ENCODE data around the gene SLC35D1. TPM values are rescaled to one million over a fixed set of nuclear protein-coding genes. Genes with fewer than 3 reads are reported as not detected.

SLC35D1 gene
- total RNA-seq, 1 donor from 2014 or later = 10.1 TPM

DNA sequence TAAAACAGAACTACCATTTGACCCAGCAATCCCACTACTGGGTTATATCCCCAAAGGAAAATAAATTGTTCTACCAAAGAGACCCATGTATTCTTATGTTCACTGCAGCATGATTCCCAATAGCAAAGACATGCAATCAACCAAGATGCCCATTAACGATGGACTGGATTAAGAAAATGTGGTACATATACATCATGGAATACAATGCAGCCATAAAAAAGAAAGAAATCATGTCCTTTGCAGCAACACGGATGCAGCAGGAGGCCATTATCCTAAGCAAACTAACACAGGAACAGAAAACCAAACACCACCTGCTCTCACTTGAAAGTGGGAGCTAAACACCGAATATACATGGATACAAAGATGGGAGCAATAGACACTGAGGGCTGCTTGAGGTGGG lies 44.2 kb downstream of the SLC35D1 start:
- Mint-ChIP-seq H3K4me1 (ENCODE audit: unreplicated experiment) (no peaks in the 10 kb centered on the region), H3K27me3 (ENCODE audit: unreplicated experiment) (no peaks in the 10 kb centered on the region), H3K27ac (ENCODE audit: unreplicated experiment) (no peak overlapping the region), H3K36me3 (ENCODE audit: unreplicated experiment) (peaks cover 43% of the 10 kb centered on the region), H3K9me3 (ENCODE audit: unreplicated experiment) (no peaks in the 10 kb centered on the region), H3K4me3 (ENCODE audit: unreplicated experiment) (no peak overlapping the region)
- DNase-seq (ENCODE audit: extremely low spot score, unreplicated experiment) = no peak
- TF ChIP-seq, protein P1, sequence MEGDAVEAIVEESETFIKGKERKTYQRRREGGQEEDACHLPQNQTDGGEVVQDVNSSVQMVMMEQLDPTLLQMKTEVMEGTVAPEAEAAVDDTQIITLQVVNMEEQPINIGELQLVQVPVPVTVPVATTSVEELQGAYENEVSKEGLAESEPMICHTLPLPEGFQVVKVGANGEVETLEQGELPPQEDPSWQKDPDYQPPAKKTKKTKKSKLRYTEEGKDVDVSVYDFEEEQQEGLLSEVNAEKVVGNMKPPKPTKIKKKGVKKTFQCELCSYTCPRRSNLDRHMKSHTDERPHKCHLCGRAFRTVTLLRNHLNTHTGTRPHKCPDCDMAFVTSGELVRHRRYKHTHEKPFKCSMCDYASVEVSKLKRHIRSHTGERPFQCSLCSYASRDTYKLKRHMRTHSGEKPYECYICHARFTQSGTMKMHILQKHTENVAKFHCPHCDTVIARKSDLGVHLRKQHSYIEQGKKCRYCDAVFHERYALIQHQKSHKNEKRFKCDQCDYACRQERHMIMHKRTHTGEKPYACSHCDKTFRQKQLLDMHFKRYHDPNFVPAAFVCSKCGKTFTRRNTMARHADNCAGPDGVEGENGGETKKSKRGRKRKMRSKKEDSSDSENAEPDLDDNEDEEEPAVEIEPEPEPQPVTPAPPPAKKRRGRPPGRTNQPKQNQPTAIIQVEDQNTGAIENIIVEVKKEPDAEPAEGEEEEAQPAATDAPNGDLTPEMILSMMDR (IDR thresholded peaks at IDR 0.05) = no peak

DNA sequence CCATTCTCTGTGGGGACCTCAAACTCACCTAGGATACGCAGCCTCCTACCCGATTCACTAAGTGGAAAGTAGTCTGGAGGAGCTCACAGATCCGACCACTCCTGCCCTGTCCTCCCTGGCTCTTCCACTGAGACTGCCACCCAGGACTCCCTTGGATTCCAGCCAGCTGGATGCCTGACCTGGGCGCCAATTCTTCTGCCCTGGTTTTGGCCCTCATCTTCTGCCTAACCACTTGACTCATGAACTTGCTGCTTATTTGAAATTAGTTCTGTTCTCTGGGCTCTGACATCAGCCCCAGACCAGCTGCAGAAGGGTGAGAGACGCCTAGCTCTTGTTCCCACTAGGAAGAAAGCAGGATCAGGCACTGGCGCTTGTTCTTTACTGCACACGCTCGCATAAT lies 48.9 kb downstream of the SLC35D1 start:
- H3K4me3 Mint-ChIP-seq (ENCODE audit: unreplicated experiment) = no peak overlapping the region
- no peak overlapping the region for H3K27ac Mint-ChIP-seq (ENCODE audit: unreplicated experiment)

DNA sequence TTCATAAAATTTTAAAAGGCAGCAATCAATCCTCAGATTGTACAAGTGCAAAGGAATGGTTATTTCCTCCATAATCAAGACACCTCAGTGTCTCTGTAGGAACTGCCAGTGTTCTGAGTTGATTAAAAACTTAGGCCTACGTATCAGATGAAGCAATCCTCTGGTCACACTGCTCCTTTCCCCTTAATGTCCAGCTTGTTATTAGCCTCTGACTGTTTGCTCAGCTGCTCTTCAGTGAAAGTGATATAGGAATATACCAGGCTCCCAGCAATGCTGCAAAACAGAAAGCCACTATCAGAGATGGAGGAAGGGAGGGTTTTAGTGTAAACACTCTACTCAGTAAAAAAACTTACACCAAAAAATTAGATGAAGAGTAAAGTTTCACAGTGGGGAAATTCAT lies 49.8 kb downstream of the SLC35D1 start:
- no peak for DNase-seq (ENCODE audit: extremely low spot score, unreplicated experiment)
- H3K9me3 Mint-ChIP-seq (ENCODE audit: unreplicated experiment) = no peaks in the 10 kb centered on the region
- TF ChIP-seq, protein P1 (IDR thresholded peaks at IDR 0.05) = no peak
- peaks cover 19% of the 10 kb centered on the region for H3K36me3 Mint-ChIP-seq (ENCODE audit: unreplicated experiment)
- H3K27me3 Mint-ChIP-seq (ENCODE audit: unreplicated experiment) = no peaks in the 10 kb centered on the region
- H3K4me3 Mint-ChIP-seq (ENCODE audit: unreplicated experiment) = no peak overlapping the region
- no peaks in the 10 kb centered on the region for H3K4me1 Mint-ChIP-seq (ENCODE audit: unreplicated experiment)
- H3K27ac Mint-ChIP-seq (ENCODE audit: unreplicated experiment) = peak overlapping the region; percentile 6

More for the DNA sequence above, 48.9 kb downstream of the SLC35D1 start:
- Mint-ChIP-seq H3K27me3 (ENCODE audit: unreplicated experiment) (no peaks in the 10 kb centered on the region), H3K36me3 (ENCODE audit: unreplicated experiment) (peaks cover 27% of the 10 kb centered on the region), H3K9me3 (ENCODE audit: unreplicated experiment) (no peaks in the 10 kb centered on the region), H3K4me1 (ENCODE audit: unreplicated experiment) (no peaks in the 10 kb centered on the region)
- no peak for DNase-seq (ENCODE audit: extremely low spot score, unreplicated experiment)
- TF ChIP-seq, protein P1 (IDR thresholded peaks at IDR 0.05) = no peak

DNA sequence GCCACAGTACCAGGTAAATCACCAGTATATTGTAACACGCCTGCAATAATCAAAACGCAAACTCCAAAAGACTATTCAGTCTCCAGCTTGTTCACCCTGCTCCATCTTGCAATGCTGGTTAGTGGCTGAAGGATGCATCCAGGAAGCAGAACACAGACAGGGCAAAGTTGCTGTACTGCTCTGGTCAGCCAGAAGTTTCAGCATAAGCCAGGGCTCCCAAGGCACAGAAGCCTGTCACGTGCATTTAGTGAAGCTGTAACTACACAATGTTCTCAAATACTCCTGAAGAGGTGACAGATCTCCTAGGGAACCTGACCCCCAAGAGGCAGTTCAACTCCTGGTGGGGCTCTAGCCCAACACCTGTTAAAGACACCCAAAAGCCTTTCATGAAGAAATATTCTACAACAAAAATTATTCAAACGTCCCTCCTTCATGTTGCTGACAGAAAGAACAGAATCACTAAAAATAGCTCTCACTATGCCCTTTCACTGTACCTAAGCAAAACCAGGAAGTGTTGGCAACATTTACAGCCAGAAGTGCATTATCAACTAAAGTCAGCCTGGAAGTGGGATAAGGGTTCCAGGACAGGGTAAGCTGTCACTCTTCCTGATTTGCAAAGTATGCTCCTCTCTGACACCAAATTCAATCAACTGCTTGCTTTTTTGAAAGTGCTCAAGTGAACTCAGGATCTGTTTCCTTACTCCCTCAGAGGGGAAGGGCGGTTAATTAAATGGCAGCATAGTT lies 52.1 kb downstream of the SLC35D1 start:
- no peaks in the 10 kb centered on the region for H3K4me1 Mint-ChIP-seq (ENCODE audit: unreplicated experiment)
- no peak for DNase-seq (ENCODE audit: extremely low spot score, unreplicated experiment)
- no peaks in the 10 kb centered on the region for H3K27me3 Mint-ChIP-seq (ENCODE audit: unreplicated experiment)
- no peak overlapping the region for H3K4me3 Mint-ChIP-seq (ENCODE audit: unreplicated experiment)
- TF ChIP-seq, protein P1 (IDR thresholded peaks at IDR 0.05) = no peak
- no peak overlapping the region for H3K27ac Mint-ChIP-seq (ENCODE audit: unreplicated experiment)
- H3K36me3 Mint-ChIP-seq (ENCODE audit: unreplicated experiment) = peaks cover 15% of the 10 kb centered on the region
- H3K9me3 Mint-ChIP-seq (ENCODE audit: unreplicated experiment) = no peaks in the 10 kb centered on the region

DNA sequence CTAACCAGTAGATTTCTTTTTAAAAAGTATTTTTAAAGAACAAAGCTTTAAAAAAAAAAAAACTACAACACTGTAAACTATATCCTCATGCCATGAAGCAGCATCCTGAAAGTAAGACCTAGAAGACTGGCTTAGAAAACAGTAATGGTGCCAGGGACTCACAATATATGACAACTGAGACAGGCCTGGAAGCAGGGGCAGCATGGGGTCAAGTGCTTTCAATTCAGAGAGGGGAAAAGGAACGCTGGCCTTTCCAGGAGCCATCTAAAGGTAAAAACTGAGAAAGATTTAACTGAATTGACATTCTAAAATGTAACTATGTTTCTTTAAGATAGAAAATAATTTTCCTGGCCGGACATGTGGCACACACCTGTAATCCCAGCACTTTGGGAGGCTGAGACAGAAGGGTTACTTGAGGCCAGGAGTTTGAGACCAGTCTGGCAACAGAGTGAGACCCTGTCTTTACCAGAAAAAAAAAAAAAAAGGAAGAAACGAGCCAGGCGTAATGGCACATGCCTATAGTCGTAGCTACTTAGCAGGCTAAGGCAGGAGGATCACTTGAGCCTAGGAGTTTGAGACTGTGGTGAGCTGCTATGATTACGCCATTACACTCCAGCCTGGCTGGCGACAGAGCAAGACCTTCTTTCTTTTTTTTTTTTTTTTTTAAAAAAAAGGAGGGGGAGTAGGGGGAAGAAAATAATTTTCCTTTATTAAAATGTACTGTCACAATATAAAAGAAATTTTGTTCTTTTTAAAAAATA lies 54.1 kb downstream of the SLC35D1 start:
- no peak for DNase-seq (ENCODE audit: extremely low spot score, unreplicated experiment)

More for the DNA sequence above, 54.1 kb downstream of the SLC35D1 start:
- Mint-ChIP-seq H3K9me3 (ENCODE audit: unreplicated experiment) (no peaks in the 10 kb centered on the region), H3K36me3 (ENCODE audit: unreplicated experiment) (peaks cover 15% of the 10 kb centered on the region), H3K27ac (ENCODE audit: unreplicated experiment) (no peak overlapping the region), H3K4me1 (ENCODE audit: unreplicated experiment) (no peaks in the 10 kb centered on the region), H3K4me3 (ENCODE audit: unreplicated experiment) (no peak overlapping the region), H3K27me3 (ENCODE audit: unreplicated experiment) (no peaks in the 10 kb centered on the region)
- TF ChIP-seq, protein P1 (IDR thresholded peaks at IDR 0.05) = no peak

Measured in osteocyte (in vitro differentiated cells).